HepG2 (cell line): Measurements from ENCODE around the gene GOLGA8B. TPM values are rescaled to one million over a fixed set of nuclear protein-coding genes. Genes with fewer than 3 reads are reported as not detected.

Experiments used
- AGO1 ChIP-seq: fragments of 200-400 bp; formaldehyde crosslinking; IDR thresholded peaks from 2 replicates; pipeline ENCODE4 v1.6.1; 2017; ENCODE audit warnings: mild to moderate bottlenecking, low read depth, low read length, moderate library complexity; ENCODE audit not compliant: poor library complexity, severe bottlenecking
- AHDC1 ChIP-seq: sonication (generic); formaldehyde crosslinking; IDR thresholded peaks from 2 replicates; pipeline ENCODE4 v1.5.1; 2020; ENCODE audit warnings: mild to moderate bottlenecking, missing genetic modification reagents, borderline replicate concordance
- JUN ChIP-seq: sonication (generic); formaldehyde crosslinking; IDR thresholded peaks from 2 replicates; pipeline ENCODE4 v1.4.0; 2020; ENCODE audit warnings: mild to moderate bottlenecking, missing genetic modification reagents
- NR2F6 ChIP-seq, 2 experiments: IDR thresholded peaks; 2 replicates each; pipeline ENCODE4 v1.6.1; 2016; ENCODE audit warnings: antibody characterized with exemption in 1 of 2, mild to moderate bottlenecking in 1 of 2
- SALL2 ChIP-seq: sonication (generic); formaldehyde crosslinking; IDR thresholded peaks from 2 replicates; pipeline ENCODE4 v1.8.1; 2023; ENCODE audit warnings: mild to moderate bottlenecking, missing genetic modification reagents, inconsistent platforms
- XRCC5 ChIP-seq: fragments of 200-400 bp; formaldehyde crosslinking; optimal IDR thresholded peaks from 2 replicates; pipeline ENCODE3; 2017; ENCODE audit warnings: mild to moderate bottlenecking, low read length
- ZBTB20 ChIP-seq: sonication (generic); formaldehyde crosslinking; IDR thresholded peaks from 2 replicates; pipeline ENCODE4 v1.8.1; 2023; ENCODE audit warnings: missing genetic modification reagents, low read depth, mild to moderate bottlenecking, borderline replicate concordance
- ZBTB43 ChIP-seq: sonication (generic); formaldehyde crosslinking; conservative IDR thresholded peaks from 2 replicates; pipeline ENCODE4 v1.4.0; 2020; ENCODE audit warnings: missing genetic modification reagents
- ZNF296 ChIP-seq: sonication (generic); formaldehyde crosslinking; conservative IDR thresholded peaks from 2 replicates; pipeline ENCODE4 v1.5.0; 2020; ENCODE audit warnings: mild to moderate bottlenecking, missing genetic modification reagents
- ZNF343 ChIP-seq: sonication (generic); formaldehyde crosslinking; IDR thresholded peaks from 2 replicates; pipeline ENCODE4 v1.4.0; 2020; ENCODE audit warnings: mild to moderate bottlenecking, missing genetic modification reagents
- ZNF512B ChIP-seq: sonication (generic); formaldehyde crosslinking; IDR thresholded peaks from 2 replicates; pipeline ENCODE4 v1.5.1; 2020; ENCODE audit warnings: missing genetic modification reagents, mild to moderate bottlenecking, borderline replicate concordance
- polyA plus RNA-seq, 8 experiments: library from polyadenylated mRNA; depleted of rRNA in 3 of 8; stranded (reverse) in 7 of 8; unstranded in 1 of 8; fragments of >200 nt; fragmentation: Illumina TruSeq in 4 of 8; extraction: Trizol in 4 of 8; gene quantifications; 2 replicates each; pipeline versions ENCODE4 v1.2.1 to v1.2.3, GENCODE V29; 2011 to 2016; ENCODE audit warnings: low read depth in 4 of 8, missing spikeins in 1 of 8, mixed read lengths in 1 of 8; ENCODE audit not compliant: insufficient read depth in 1 of 8
- total RNA-seq, 5 experiments: library from RNA; depleted of rRNA; stranded (reverse); fragments of >200 nt; fragmentation: Illumina TruSeq; extraction: Trizol; gene quantifications; 2 replicates each; pipeline ENCODE4 v1.2.3, GENCODE V29; 2016; ENCODE audit warnings: low read depth in 1 of 5
- TF ChIP-seq, protein P1 (sequence below): sonication (generic); formaldehyde crosslinking; IDR thresholded peaks from 2 replicates; pipeline ENCODE4 v1.4.0; 2020; ENCODE audit warnings: low read depth, mild to moderate bottlenecking, missing genetic modification reagents
- TF ChIP-seq, protein P2 (sequence below): sonication (generic); formaldehyde crosslinking; IDR thresholded peaks from 2 replicates; pipeline ENCODE4 v1.5.0; 2020; ENCODE audit warnings: mild to moderate bottlenecking, missing genetic modification reagents

The GOLGA8B gene
- total and polyA plus RNA-seq, 2 of the 13 experiments (the other 11 are each of a cell fraction or from before 2014, with no cell fraction given), result 38.8 to 89.0 TPM

GRCh38 chr15:34583399-34584329 is at the start of gene GOLGA8B (continued):
- TF ChIP-seq AHDC1 (CRISPR knock-in tag) (no peak), ZNF512B (peak; percentile 78), SALL2 (peak; percentile 39; the same call in 1 of the 2 replicates), ZNF343 (CRISPR knock-in tag) (peak; percentile 47; the same call in 1 of the 2 replicates), ZNF296 (CRISPR knock-in tag) (0 out of 2 replicates have a peak, but pooled peaks have one; percentile 26), NR2F6 (IDR thresholded peaks at IDR 0.05) (no peak), NR2F6 (CRISPR knock-in tag; IDR thresholded peaks at IDR 0.05) (0 out of 2 replicates have a peak, but pooled peaks have one; percentile 25), XRCC5 (no peak), ZBTB43 (peak; percentile 17; the same call in 1 of the 2 replicates), JUN (CRISPR knock-in tag) (no peak), AGO1 (peak; percentile 79), ZBTB20 (CRISPR knock-in tag) (no peak)
- TF ChIP-seq, protein P1, sequence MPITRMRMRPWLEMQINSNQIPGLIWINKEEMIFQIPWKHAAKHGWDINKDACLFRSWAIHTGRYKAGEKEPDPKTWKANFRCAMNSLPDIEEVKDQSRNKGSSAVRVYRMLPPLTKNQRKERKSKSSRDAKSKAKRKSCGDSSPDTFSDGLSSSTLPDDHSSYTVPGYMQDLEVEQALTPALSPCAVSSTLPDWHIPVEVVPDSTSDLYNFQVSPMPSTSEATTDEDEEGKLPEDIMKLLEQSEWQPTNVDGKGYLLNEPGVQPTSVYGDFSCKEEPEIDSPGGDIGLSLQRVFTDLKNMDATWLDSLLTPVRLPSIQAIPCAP, result no peak
- TF ChIP-seq, protein P2, sequence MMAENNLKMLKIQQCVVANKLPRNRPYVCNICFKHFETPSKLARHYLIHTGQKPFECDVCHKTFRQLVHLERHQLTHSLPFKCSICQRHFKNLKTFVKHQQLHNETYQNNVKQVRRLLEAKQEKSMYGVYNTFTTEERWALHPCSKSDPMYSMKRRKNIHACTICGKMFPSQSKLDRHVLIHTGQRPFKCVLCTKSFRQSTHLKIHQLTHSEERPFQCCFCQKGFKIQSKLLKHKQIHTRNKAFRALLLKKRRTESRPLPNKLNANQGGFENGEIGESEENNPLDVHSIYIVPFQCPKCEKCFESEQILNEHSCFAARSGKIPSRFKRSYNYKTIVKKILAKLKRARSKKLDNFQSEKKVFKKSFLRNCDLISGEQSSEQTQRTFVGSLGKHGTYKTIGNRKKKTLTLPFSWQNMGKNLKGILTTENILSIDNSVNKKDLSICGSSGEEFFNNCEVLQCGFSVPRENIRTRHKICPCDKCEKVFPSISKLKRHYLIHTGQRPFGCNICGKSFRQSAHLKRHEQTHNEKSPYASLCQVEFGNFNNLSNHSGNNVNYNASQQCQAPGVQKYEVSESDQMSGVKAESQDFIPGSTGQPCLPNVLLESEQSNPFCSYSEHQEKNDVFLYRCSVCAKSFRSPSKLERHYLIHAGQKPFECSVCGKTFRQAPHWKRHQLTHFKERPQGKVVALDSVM (CRISPR knock-in tag), result peak; percentile 74
